HG03039 (cell line): Measurements from ENCODE around the gene EHMT1.

Experiments
- ATAC-seq: cut with Tn5 transposase; IDR thresholded peaks from one replicate; pipeline ENCODE4 v1.9.1; 2021; ENCODE audit warnings: mild to moderate bottlenecking, moderate library complexity; ENCODE audit not compliant: unreplicated experiment

The EHMT1 gene

DNA sequence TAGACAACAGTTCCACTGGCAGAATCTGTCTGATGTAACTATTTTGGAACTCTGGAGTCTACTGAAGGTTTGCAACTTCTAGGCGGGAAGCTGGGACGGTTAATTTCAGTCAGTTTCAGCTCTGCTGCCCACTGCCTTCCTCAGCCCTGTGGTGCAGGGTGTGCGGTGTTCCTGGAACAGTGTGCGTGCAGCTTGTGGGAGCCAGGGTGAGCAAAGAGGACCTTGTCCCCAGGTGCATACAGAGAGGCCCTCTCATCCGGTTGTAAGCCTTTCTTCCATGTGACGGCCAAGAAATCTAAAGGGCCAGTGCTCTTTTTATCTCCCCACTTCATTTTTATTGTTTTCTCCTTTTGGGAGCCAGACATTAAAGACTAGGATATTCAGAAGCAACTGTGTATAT, 114.6 kb downstream of the EHMT1 start:
- ATAC-seq = no peak

DNA sequence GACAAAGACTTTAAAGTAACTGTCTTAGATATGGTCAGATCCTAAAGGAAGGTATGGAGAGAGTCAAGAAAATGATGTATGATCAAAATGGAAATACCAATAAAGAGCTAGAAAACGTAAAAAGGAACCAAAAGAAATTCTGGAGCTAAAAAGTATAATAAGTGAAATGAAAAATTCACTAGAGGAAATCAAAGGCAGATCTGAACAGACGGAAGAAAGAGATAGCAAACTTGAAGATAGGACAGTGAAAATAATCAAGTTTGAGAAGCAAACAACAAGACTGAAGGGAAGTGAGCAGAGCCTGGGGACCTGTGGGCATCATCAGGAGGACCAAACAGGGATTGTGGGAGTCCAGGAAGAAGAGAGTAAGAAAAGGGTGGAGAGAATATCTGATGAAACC, 115.4 kb downstream of the EHMT1 start:
- ATAC-seq = no peak

DNA sequence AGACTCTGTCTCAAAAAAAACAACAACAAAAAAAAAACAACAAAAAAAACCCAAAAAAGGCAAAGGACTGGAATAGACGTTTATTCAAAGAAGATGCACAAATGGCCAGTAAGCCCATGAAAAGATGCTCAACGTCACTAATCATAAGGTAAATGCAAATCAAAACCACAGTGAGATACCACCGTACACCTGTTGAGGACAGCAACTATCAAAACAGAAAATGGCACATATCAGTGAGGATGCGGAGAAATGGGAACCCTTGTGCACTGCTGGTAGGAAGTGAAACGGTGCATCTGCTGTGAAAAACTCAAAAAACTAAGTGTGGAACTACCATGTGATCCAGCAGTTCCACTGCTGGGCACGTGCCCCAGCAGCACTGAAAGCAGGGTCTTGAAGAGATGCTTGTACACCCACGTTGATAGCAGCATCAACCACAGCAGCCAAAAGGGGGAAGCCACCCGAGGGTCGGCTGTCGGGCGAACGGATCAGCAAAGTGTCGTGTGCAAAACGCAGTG, 119.4 kb downstream of the EHMT1 start:
- peak; percentile 63 for ATAC-seq

DNA sequence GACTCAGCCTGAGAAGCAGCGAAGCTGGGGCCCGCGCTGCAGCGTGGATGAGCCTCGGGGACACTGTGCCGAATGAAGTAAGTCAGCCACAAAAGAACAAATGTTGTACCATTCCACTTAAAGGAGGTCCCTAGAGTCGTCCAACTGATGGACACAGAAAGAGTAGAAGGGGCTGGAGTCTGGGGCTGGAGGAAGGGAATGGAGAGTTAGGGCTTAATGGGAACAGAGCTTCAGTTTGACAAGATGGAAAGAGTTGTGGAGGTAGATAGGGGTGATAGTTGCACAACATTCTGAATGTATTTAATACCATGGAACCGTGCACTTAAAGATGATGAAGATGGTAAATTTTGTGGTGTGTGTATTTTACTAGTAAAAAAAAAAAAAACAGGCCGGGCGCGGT, 119.9 kb downstream of the EHMT1 start:
- no peak for ATAC-seq

DNA sequence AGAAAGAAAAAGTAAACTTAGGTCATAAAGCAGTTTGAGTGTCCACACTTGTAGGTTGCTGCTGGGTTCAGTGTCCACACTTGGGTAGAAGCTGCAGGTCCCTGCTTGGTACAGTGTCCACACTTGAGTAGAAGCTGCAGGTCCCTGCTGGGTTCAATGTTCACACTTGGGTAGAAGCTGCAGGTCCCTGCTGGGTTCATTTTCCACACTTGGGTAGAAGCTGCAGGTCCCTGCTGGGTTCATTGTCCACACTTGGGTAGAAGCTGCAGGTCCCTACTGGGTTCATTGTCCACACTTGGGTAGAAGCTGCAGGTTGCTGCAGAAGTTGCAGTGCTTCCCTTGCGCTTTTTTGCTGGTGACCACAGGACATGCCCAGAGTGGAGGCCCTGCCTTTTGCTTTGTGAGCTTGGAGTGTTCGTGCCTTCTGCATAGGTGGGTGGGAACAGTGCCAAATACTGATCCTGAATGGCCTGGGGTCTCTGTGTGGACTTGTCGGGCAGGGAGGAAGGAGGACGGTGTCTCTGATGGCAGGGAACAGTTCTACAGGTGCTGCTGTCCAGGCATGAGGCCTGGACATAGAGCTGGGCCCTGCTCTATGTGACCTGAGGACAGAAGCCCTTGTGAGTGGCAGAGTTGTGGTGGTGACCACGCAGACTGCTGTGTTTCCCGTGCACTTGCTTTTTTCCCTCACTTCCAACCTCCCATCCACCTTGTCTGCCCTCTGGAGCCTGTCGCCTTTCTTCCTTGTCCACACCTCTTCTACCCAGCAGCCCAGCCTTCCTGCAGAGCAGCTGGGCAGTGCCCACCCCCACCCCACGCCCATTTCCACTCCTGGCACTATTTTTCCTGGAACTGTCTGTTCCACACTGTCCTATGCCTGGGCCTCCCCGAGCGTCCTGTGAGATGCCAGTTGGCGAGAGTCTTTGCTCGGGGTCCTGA, 120.8 kb downstream of the EHMT1 start:
- no peak for ATAC-seq

DNA sequence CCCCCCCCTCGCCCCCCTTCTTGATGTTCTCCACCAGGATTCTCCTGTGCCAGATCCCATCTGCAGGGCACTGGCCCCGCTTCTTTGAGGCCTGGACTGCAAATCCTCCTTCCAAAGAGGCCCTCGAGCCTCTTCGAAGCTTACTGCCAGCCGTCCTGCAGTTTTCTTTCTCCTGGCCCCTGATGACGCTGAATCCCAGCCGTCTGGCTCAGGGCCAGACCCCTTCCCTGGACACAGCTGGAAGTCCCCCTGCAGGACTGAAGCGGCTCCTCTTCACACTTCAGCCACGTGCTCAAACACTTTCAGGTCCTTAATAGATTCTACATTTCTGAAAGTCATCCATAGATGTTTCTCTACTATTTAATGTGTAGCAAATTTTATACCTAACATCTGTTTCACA, 121.5 kb downstream of the EHMT1 start:
- ATAC-seq = no peak

DNA sequence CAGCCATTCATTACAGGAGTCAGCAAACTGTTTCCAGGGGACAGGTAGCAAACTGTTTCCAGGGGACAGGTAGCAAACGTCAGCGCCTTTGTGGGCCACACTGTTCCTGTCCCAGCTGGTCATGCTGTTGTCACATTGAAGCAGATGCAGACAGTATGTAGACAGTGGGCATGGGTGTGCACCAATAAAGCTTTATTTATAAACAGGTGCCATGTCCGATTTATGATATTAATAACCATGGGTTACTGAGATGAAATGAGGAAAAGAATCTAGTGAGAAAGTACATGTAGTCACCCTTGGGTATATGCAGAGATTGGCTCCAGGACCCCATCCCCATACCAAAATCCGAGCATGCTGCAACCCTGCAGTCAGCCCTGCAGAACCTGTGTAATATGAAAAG, 122.5 kb downstream of the EHMT1 start:
- ATAC-seq = no peak

DNA sequence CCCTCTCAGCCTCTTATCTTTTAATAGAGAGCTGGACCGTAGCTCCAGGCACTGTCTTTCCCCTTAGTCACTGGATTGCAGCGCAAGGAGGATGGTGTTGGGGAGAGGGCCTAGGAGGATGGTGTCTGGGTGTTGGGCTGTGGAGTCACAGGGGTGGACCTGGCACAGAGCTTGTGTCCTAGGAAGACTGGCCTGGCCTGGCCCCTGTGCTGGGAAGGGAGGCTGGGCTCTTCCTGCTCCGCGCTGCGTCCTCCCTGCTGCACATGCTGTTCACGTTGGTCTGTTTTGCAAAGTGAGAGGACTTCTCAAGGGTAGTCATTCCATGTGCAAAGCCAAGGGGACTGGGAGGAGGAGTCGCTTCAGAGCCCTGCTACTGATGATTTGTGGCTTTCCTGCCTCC, 123.9 kb downstream of the EHMT1 start:
- ATAC-seq = no peak

DNA sequence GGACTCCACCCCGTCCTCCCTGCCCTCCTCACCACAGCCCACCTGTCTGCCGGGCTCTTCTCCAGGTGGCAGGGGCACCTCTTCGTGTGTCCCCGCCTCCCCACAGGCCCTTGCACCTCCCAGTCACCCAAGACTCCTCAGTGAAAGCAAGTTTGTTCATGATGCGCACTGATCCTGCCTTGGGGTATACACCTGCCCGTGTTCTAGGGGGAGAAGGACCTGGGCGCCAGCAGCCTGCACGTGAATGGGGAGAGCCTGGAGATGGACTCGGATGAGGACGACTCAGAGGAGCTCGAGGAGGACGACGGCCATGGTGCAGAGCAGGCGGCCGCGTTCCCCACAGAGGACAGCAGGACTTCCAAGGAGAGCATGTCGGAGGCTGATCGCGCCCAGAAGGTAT, 124.9 kb downstream of the EHMT1 start:
- ATAC-seq = no peak

DNA sequence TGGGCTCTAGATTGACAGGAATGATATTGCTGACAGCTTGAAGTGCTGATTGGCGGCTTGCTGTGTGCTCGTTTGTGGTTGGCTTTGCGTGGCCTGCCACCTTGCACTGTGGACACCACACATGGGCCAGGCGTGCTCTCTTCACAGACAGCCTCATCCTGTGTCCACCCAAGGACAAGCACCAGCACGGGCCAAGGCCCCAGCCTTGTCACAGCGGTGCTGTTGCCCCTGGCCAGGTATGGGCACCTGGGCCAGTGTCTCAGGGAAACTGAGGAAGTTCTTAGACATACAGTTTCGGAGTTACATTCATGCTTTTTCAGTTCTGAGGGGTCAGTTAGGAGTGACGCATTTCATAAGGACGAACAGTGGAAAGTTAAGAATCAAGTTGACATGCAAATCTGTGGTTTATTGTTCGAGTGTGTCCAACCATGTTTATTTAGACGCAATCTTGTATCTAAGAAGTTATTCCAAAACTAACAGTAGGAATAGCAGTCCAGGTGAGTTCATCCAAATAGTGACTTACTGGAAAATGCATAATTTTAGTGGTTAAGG, 125.9 kb downstream of the EHMT1 start:
- ATAC-seq = no peak

DNA sequence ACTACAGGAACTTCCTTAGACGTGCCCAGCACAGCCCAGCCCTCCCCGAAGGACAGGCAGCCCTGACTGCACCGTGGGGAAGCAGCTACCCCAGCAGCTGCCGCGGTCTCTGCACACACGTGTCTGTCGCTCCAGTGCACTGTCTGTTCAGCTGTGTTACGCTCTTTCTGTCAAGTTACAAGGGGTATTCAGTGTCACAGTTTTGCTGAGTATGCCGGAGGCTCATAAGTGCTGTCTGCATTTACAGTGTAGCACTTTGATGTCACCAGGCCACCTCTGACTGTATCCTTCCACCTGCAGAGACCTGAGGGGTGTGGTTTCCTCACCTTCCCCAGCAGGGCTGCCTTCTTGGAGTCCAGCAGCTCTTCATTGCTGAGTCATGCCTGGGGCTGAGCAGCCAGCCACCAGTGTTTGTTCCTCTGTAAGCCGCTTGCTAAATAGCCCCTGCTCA, 126.8 kb downstream of the EHMT1 start:
- no peak for ATAC-seq

DNA sequence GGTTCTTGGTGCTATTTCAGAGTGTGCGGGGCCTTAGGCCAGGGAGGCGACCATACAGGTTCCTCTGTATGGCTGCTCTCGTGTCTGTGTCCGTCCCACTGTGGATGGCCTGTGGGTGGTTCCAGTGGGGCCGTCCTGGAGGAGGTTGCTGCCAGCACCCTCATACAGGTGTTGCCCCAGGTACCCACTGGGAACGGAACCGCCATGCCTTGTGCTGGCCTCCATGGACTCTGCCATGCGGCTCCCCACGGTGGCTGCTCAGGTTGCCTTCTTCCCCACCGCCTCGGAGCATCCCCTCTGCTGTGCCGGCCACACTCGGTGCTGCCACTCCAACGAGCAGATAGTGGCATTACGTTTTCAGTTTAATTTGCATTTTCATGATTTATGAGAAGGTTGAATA, 129.5 kb downstream of the EHMT1 start:
- ATAC-seq = no peak

DNA sequence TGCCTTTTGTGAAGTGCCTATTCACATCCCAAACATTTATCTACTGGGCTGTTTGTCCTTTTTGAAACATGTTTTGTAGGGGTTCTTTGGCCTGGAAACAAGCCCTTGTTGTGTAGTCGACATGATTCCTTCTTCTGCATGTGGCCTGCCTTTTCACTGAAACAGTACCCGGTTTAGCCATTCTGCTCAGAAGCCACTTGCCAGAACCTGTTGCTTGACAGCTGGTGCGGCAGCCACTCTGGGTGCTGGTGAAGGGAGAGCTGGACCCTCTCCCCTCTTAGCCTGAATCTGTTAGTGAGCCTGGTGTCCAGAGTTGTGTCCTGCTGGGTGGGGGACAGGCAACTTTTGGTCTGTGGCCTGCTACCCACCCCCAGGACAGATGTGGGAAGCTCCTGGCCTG, 129.9 kb downstream of the EHMT1 start:
- ATAC-seq = no peak

DNA sequence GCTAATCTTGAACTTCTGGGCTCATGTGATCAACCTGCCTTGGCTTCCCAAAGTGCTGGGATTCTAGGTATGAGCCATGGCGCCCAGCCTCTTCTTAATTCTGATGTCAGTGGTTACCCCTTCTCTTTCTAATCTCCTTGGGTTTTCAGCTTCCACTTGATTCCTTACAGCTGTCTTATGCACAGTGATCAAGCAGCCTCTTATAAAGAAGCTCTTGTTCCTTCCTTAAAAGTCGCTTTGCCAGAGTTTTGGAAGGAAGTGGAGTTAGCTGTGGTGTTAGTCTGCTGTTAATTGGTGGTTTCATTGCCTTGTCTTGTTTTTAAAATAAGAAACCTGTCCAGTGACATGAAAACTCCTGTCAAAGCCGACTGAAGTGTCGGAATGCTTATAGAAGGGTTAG, 130.7 kb downstream of the EHMT1 start:
- ATAC-seq = no peak

DNA sequence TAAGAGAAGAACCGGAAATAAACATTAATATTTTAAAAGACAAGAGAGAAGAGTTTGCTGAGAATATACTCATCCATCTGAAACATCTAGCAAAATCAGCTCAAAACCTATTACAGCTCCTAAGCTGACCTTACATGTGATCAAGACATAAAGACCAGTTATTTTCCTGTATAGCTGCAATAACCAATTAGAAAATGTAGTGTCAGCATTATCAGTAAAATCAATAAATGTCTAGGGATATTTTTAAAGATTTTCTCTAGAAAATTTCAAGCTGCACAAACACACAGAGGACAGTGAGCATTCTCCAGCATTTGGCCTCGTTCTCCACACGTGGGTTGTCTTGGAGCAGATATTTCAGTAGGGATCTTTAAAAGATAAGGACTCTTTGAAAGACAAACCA, 131.2 kb downstream of the EHMT1 start:
- ATAC-seq = no peak

DNA sequence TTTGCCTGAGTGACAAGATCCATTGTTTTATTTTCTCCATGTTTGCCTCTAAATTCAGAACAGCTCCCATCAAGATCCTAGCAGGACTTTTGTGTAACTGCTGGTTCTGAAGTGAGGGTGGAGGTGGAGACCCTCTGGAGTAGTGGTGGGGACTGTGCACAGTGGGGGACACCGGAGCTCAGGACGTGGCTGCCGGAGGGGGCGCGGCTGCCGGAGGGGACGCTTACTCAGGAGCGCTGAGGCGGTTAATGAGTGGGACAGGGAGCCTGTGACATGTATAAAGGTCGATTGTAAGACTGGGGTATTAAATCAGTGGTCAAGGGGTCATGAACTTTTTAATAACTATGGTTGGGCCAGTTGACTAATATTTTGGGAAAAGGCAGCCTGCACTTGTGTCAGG, 131.8 kb downstream of the EHMT1 start:
- no peak for ATAC-seq

DNA sequence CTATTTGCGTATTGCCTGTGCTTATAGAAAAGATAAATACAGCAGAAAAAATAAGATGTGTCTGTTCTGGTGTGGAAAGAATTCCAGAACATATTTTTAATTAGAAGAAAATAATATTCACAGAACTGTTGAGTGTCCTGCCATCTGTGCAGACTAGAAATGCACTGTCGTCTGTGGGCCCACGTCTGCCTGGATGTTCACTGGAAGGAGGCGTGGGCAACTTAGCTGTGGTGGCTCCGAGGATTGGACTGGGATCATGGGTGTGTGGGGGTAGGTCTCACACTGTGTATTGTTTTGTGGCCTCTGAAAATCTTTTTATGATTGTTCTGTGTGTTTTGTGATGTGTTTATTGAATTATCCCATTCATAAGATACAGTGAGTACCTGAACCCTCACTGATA, 132.8 kb downstream of the EHMT1 start:
- no peak for ATAC-seq

DNA sequence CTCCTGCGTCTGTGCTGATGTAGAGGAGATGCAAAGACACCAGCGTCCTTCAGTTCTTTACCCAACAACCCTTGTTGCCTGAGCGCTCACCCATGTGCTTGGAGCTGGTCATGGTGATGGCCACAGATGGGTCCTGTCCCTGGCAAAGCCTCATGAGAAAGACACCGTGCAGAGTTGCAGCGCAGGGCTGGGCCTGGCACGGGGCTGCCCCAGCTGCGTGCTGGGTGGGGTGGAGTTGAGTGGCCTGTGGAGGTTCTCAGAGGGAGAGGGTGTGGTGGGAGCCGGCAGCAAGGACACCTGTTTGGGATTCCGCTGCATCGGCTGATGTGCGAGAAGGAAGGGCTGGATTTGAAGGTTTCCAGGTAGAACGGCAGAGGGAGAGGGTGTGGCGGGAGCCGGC, 133.6 kb downstream of the EHMT1 start:
- ATAC-seq = no peak

DNA sequence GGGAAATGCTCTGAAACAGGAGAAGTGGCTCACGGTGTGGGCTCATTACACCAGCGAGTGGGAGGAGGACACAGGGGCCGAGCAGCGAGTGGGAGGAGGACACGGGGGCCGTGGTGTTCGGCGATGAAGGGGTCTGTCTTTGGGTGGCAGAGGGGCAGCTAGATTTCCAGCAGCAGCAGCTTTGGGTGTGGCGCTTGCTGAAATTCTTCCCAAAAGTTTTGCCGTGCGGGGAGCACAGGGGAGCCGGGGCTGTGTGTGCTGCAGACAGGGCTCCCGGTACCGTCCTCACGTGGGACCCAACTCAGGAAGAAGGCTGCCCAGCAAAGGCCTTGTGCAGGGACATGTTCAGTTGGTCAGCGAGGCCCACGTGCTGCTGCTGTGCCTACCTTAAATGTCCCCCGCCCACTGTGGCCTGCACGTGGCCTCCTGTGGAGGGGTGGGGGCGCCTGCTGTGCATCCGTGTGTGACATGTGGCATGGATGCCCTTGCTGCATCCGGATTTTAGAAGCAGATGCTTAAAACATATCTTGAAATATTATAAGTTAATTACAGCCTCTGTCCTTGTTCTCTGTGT, 134.5 kb downstream of the EHMT1 start:
- no peak for ATAC-seq

DNA sequence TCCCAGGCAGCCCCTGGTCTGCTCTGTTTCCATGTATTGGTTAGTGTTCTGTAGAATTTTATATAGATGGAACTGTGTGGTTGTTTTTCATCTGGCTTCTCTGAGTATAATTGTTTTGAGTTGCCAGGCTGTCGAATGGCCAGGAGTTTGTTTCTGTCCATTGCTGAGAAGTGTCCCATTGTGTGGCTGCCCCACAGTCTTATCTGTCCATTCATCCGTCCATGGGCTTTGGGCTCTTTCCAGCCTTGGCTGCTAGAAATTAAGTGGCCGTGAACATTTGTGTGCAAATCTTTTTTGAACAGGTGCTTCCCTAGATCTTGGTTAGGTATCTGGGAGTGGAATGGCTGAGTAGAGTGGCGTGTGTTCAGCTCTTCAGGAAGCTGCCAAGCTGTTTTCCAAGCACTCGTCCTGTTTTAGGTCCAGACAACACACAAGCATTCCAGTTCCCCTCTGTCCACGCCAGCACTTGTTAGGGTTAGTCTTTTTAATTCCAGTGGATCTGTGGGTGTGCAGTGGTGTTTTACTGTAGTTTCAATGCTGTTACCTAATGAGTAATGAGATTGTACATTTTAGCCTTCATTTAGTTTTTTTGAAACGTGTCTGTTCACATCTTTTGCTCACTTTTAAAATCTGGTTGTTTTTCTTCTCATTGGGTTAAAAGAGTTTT, 136.6 kb downstream of the EHMT1 start:
- no peak for ATAC-seq

DNA sequence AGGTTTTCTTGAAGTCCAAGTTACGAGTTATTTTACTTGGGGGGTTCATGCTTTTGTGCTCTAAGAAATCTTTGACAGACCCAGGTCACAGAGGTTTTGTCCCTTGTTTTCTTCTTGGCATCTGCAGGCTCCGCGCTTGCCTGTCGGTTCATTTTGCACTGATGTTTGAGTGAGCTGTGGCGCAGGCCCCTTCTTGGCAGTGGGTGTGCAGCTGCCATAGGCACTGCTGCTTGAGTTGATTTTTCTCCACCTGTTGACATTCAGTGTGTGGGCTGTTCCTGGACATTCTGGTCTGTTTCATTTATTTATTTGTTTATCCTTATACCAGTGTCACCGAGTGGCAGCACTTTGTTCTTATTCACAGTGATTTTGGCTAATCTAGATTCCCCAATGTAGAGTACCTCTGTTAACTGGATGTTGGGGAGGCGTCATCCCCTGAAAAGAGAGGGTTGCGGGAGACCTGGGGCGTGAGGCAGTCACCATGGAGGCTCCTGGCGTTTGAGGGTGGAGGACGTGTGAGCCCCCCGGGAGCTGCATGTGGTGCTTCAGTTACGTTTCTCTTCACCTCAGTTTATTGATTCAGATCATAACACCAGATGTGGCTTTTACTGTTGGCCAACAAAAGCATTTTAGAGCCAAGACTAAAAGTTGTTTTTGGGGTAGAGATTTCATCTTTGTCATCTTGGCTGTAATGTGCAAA, 137.4 kb downstream of the EHMT1 start:
- ATAC-seq = no peak
